Stimulated activated CD4-positive, alpha-beta T cell treated with anti-CD3 and anti-CD28 coated beads, Interleukin-2, amount 100 ng/mL, for 4 hours (primary cell): ENCODE measurements around the gene LDB2.

ENCODE experiments used
- DNase-seq: peaks from one replicate; pipeline ENCODE4 v3.0.0-alpha.2; 2020; ENCODE audit warnings: low read depth

The LDB2 gene

DNA sequence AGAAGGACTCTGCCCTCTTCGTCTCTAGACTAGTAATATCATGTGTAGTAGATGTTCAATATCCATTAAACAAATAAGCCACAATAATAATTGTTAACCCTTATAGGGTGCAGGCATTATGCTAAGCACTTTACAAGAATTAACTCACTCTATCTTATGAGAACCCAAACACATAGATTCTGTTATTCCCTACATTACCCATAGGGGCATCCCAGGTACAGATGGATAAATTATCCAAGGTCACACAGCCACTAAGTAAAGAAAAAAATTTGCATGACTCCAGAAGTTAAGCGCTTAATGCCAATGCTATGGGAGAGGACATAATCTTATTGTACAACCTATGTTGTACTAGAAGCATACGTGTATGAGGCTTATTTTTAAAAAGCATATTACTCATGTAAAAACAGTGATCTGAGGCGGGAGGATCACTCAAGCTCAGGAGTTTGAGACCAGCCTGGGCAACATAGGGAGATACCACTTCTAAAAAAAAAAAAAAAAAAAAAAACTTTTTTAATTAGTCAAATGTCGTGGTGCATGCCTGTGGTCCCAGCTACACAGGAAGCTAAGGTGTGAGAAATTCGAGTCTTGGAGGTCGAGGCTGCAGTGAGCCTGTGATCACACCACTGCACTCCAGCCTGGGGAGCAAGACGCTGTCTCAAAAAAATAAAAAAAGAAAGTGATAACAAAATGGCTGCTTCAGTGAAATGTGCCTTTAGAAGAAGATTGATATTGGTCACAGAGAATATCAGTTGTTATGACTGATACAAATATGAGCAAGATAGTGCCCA is 13.6 kb downstream of the LDB2 start:
- DNase-seq: no peak

- DNase-seq: no peak
Measured at GRCh38 chr4:16883806-16884205, 14.6 kb downstream of the LDB2 start.

- DNase-seq: no peak
Measured at GRCh38 chr4:16881151-16881884, 17.1 kb downstream of the LDB2 start.

DNA sequence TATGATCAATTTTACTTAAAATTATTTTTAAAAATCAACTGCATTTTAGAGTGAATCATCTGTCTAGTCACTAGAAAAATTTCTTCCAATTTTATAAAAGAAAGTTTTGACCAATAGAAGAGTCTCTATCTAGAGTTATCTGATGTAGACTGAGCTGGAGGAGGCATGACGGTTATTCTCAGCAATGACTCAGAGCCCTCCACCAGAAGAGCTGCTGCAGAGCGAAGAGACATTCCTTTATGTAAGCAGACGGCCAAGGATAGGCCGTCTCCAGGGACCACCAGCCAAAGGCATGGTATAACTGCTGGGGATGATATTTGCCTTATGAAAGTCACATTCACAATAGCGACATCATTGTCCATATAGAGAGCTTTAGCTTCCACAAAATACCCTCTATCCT is 23.0 kb downstream of the LDB2 start:
- DNase-seq: no peak

- no peak for DNase-seq
Measured at GRCh38 chr4:16869594-16870245, 28.7 kb downstream of the LDB2 start.

- DNase-seq: no peak
Measured at GRCh38 chr4:16868674-16869073, 29.8 kb downstream of the LDB2 start.

DNA sequence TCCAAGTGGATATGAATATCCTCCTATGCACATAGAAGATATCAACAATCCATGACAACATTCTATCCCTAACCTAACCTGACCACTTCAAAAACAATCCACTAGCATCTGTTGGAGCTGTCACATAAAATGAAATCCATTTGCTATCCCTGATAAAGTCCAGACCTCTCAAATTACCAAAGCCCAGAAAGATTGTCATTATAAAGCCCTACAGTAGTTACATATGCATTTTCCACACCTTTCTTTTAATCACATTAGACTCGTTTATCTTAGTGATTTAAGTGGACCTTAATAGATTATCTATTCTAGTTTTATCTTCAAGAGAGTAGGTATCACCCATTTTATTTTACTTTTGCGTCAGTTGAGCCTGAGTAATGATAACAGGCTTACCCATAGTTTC is 30.6 kb downstream of the LDB2 start:
- DNase-seq: no peak

DNA sequence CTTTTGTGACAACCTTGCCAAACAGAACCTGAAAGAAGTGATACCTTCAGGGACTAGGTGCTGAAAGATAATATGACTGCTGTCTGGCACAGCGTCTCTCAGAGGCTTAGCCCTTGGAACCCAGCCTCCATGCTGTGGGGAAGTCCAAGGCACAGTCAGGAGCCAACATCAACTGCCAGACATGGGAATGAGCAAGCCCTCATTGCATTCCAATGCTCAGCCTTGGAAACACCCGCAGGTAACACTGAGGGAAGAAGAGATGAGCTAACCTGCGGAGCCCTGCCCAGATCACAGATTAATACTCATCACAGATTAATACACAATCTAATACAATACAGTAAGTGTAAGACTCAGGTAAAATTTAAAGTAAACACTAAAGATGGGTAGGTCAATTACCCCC is 31.5 kb downstream of the LDB2 start:
- no peak for DNase-seq

DNA sequence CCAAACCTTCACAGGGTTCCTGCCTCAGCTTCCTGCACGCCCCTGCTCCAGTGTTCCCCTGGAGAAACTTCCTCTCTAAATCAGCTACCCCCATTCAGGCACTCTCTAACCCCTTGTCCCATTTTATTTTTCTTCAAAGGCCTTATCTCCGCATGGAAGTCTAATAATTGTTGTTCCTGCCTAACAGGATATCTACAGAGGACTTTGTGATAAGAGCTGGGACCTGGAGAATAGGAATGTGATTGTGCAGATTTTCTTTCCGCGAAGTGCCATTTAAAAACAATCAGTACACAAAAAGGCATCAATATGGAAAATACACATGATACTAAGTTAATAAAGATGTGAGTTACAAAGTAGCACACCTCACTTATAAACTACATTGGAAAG is 32.6 kb downstream of the LDB2 start:
- no peak for DNase-seq

DNA sequence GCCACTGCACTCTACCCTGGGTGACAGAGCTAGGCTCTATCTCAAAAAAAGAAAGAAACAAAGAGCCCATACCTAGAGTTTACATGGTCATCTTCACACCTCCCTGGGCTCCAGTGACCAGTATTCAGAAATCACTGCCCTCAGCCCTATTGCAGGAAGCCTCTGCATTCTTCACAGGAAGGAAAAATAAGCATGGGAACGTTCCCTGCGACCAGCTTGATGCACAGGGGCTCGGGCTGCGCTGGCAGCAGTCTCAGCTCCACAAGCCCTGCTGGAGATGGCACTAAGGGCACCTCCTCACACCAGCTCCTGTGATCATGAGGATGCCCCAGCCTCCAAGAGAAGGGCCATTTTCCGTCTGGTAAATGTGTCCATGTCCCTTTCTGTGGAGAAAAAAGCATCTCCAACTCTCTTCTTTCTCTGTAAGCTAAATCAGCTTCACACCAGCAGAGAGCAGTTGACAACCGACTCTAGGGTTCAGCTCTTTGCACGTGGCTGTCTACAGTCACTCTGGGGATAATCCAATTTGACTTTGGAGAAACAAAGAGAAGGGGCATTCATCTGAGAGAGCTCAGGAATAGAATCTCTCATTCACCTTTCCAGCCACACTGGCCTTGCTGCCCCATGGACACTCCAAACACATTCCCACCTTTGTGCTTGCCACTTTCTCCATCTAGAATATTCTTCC is 33.1 kb downstream of the LDB2 start:
- no peak for DNase-seq

DNA sequence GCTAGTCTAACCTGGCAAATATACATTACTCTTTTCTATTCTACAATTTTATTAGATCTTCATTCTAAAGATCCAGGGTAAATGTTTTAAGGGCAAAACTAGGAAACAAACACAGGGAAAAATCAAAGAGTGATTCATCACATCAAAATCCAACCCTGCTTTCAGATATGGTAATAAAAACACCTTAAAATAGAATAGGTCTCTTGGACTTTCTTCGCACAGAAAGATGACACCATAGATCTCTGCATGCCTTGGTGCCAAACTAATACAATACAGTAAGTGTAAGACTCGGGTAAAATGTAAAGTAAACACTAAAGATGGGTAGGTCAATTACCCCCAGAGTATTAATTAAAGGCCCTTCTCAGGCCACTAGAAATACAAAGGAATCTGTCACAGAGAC is 34.2 kb downstream of the LDB2 start:
- DNase-seq: no peak

GRCh38 chr4:16862697-16863096 is 35.7 kb downstream of the LDB2 start:
- DNase-seq: no peak

DNA sequence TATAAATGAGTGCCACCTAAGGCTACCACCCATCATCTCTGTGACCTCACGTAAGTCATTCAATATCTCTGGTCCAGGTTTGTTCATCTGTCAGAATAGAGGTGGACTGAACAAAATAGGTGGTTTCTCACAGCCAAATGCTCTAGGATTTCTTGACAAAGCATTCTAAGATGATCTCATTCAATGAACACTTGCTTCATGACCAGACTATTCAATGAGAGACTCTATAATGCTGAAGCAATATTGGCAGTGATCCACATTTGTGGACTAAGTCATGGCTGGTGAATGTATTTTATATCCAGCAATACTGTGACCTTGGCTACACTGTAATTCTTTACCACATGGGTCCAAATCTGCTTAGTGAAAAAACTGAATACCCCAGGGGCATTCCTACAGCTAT is 37.9 kb downstream of the LDB2 start:
- no peak for DNase-seq

GRCh38 chr4:16859031-16859430 is 39.4 kb downstream of the LDB2 start:
- DNase-seq: no peak

GRCh38 chr4:16858275-16858752 is 40.1 kb downstream of the LDB2 start:
- DNase-seq: no peak

DNA sequence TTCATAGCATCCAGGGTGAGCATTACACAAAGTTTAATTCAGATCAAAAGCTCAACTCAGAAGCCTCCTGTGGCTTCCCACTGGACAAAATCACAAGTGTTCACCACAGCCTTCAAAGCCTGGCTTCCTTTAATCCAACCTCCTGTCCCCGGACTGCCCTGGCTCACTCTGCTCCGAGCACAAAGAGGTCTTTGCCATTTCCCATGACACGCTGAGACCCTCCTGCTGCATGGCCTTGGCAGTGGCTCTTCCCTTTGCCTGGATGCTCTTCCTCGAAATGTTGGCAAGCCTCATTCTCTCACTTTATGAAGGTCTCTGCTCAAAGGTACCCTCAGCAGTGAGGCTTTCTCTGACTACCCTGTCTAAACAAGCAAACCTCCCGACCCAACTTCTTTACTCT is 41.0 kb downstream of the LDB2 start:
- DNase-seq: no peak

DNA sequence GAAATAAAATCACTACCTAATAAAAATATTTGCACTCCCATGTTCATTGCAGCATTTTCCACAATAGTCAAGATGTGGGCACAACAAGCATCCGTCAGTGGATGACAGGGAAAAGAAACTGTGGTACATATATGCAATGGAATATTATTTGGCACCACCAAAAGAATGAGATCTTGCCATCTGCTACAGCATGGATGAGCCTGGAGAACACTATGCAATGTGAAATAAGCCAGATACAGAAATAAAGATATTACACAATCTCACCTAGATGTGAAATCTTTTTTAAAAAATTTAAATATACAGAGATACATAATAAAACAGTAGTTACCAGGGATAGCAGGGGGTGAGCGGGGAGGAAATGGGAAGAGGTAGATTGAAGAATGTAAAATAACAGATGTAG is 44.8 kb downstream of the LDB2 start:
- no peak for DNase-seq

GRCh38 chr4:16852644-16853043 is 45.8 kb downstream of the LDB2 start:
- no peak for DNase-seq

DNA sequence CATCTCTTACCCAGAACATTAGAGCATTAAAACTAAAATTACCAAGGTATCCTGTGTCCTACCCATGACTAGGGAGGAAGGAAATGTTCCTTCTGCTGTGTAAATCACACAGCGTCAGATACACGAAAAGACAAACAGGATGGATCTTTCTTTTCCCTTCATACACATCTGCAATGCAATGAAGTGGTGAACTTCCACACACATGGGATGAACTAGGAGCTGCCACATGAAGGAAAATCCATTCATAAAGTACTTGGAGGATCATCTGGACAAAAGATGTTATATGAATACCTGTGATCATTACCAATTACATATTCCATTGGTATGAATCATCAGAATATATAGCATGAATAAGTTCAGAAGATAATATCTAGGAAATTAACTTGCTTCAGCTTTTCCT is 46.2 kb downstream of the LDB2 start:
- no peak for DNase-seq

DNA sequence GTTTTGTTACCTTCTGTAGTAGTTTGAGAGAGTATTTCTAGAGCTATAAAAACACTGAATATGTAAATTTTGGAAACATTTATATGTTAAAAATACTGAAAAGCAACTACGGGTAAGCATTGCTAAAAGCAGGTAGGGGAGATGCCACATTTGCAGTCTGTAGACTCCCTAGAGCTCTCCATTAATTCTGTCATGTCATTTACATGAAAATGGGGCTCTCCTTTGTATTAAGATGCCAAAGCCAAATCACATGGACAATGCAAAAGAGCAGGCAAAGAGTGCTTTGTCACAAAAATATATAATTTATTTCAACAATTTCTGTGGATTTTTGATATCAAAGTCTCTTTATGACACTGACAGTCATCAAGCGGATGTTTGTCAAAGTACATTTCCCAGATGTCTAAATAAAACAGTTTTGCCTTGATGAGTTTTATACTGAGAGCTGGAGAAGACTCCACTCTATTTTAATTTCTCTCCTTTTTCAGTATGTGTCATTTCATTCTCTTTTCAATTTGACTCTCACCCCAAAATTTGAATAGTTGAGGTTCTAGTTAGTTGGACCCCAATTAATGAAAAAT is 51.8 kb downstream of the LDB2 start:
- DNase-seq: no peak

- no peak for DNase-seq
Measured at GRCh38 chr4:16844816-16845586, 53.4 kb downstream of the LDB2 start.
